SJSA1 (cell line): ENCODE data around the gene PEDS1. TPM values are rescaled to one million over a fixed set of nuclear protein-coding genes. Genes with fewer than 3 reads are reported as not detected.
A peak's percentile ranks its signal among the peaks of the same experiment; 100 is the strongest.
"Not testable (repeated sequence)": the region's sequence is repeated elsewhere in the genome, so short reads cannot be mapped to it uniquely, and the experiment has no call there.

Experiments
- DNase-seq, 2 experiments: peaks; one replicate each; pipeline ENCODE4 v3.0.0-alpha.2; 2015 to 2020; ENCODE audit warnings: low spot score in 2 of 2, low read depth in 1 of 2
- H3K27ac ChIP-seq: fragments of 250-450 bp; sonication (Bioruptor Pico); 2 replicates; pipeline ENCODE4 v1.5.1; 2020; ENCODE audit warnings: mild to moderate bottlenecking, moderate library complexity
- H3K27me3 ChIP-seq: fragments of 250-450 bp; sonication (Bioruptor Pico); replicated peaks from 2 replicates; pipeline ENCODE4 v1.5.1; 2020; ENCODE audit warnings: mild to moderate bottlenecking, moderate library complexity
- H3K36me3 ChIP-seq: fragments of 250-450 bp; sonication (Bioruptor Pico); 2 replicates; pipeline ENCODE4 v1.5.1; 2020; ENCODE audit warnings: mild to moderate bottlenecking
- H3K4me1 ChIP-seq: fragments of 250-450 bp; sonication (Bioruptor Pico); replicated peaks from 2 replicates; pipeline ENCODE4 v1.6.1; 2021; ENCODE audit warnings: mild to moderate bottlenecking
- H3K4me3 ChIP-seq: fragments of 250-450 bp; sonication (Bioruptor Pico); 2 replicates; pipeline ENCODE4 v1.5.1; 2020; ENCODE audit warnings: mild to moderate bottlenecking
- H3K9me3 ChIP-seq: fragments of 250-450 bp; sonication (Bioruptor Pico); replicated peaks from 2 replicates; pipeline ENCODE4 v1.5.1; 2020; ENCODE audit warnings: mild to moderate bottlenecking
- total RNA-seq: library from RNA; depleted of rRNA; stranded (reverse); fragments of >200 nt; shearing (Covaris generic); gene quantifications from 2 replicates; pipeline ENCODE4 v1.2.3, GENCODE V29; 2014

Gene PEDS1
- total RNA-seq, 1 experiment from 2014 or later = 43.5 TPM

GRCh38 chr20:50113420-50114224 is 39.9 kb downstream of the PEDS1 start:
- H3K4me3 ChIP-seq = peak overlapping the region; percentile 96
- H3K4me1 ChIP-seq = peaks cover 42% of the 10 kb centered on the region
- DNase-seq = no peak
- peak overlapping the region; percentile 91 for H3K27ac ChIP-seq
- H3K9me3 ChIP-seq = no peaks in the 10 kb centered on the region
- H3K36me3 ChIP-seq = peaks cover 21% of the 10 kb centered on the region
- no peaks in the 10 kb centered on the region for H3K27me3 ChIP-seq

GRCh38 chr20:50112512-50113419 is 40.8 kb downstream of the PEDS1 start, which contains the start of gene UBE2V1:
UBE2V1 (minus strand) TSS chr20:50113150; CDS start chr20:50113128, 22 bp downstream.
- Histone ChIP-seq H3K36me3 (peaks cover 30% of the 10 kb centered on the region), H3K27ac (peak within 1 kb of the TSS; percentile 91), H3K4me1 (peaks cover 51% of the 10 kb centered on the region), H3K4me3 (peak within 1 kb of the TSS; percentile 96), H3K9me3 (no peaks in the 10 kb centered on the region), H3K27me3 (no peaks in the 10 kb centered on the region)
- DNase-seq = peak; percentile 84 to 88

GRCh38 chr20:50111829-50112495 is 41.6 kb downstream of the PEDS1 start:
- peaks cover 59% of the 10 kb centered on the region for H3K4me1 ChIP-seq
- peaks cover 33% of the 10 kb centered on the region for H3K36me3 ChIP-seq
- DNase-seq = no peak
- H3K27ac ChIP-seq = peak overlapping the region; percentile 91
- peak overlapping the region; percentile 96 for H3K4me3 ChIP-seq
- no peaks in the 10 kb centered on the region for H3K27me3 ChIP-seq
- no peaks in the 10 kb centered on the region for H3K9me3 ChIP-seq

- Histone ChIP-seq H3K4me1 (peaks cover 61% of the 10 kb centered on the region), H3K9me3 (no peaks in the 10 kb centered on the region), H3K36me3 (peaks cover 33% of the 10 kb centered on the region), H3K4me3 (peak overlapping the region; percentile 96), H3K27me3 (no peaks in the 10 kb centered on the region), H3K27ac (peak overlapping the region; percentile 91)
- DNase-seq = no peak
Measured at GRCh38 chr20:50111120-50111828, 42.2 kb downstream of the PEDS1 start.

- Histone ChIP-seq H3K4me1 (peaks cover 54% of the 10 kb centered on the region), H3K27me3 (no peaks in the 10 kb centered on the region), H3K4me3 (peak overlapping the region; percentile 96; the same call in 1 of the 2 replicates), H3K36me3 (peaks cover 33% of the 10 kb centered on the region), H3K9me3 (no peaks in the 10 kb centered on the region), H3K27ac (peak overlapping the region; percentile 91; the same call in 1 of the 2 replicates)
- no peak for DNase-seq
Measured at GRCh38 chr20:50110141-50111047, 43.1 kb downstream of the PEDS1 start.

- no peak for DNase-seq
- H3K9me3 ChIP-seq = no peaks in the 10 kb centered on the region
- H3K4me1 ChIP-seq = peaks cover 53% of the 10 kb centered on the region
- no peaks in the 10 kb centered on the region for H3K27me3 ChIP-seq
- H3K36me3 ChIP-seq = peaks cover 38% of the 10 kb centered on the region
- H3K4me3 ChIP-seq = no peak overlapping the region
- H3K27ac ChIP-seq = no peak overlapping the region
Measured at GRCh38 chr20:50108556-50109235, 44.8 kb downstream of the PEDS1 start.

DNA sequence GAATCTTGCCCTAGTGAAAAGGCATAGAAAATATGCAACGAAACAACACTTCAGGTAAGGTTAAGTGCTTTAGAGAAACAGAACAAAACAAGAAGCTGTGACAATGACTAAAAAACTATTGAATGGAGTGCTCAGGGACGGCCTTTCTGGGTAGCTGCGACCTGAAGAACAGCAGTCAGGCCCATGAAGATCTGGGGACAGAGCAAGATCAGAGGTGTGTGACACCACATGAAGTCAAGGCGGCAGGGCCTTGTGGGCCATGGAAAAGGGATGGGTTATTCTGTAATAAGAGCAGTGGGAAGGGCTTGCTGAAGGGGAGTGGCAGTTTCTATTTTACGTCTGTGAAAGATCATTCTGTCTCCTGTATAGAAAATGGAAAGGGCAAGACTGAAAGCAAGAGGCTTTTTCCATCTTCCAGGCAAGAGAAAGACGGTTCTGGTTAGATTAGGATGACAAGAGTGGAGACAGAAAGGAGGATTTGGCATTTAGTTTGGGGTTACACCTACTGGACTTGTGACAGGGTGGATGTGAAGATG is 45.7 kb downstream of the PEDS1 start:
- H3K27ac ChIP-seq = peak overlapping the region; percentile 36
- peaks cover 56% of the 10 kb centered on the region for H3K4me1 ChIP-seq

GRCh38 chr20:50107086-50107660 is 46.4 kb downstream of the PEDS1 start:
- Histone ChIP-seq H3K27me3 (no peaks in the 10 kb centered on the region), H3K27ac (peak overlapping the region; percentile 36), H3K4me3 (no peak overlapping the region), H3K4me1 (peaks cover 62% of the 10 kb centered on the region), H3K36me3 (peaks cover 41% of the 10 kb centered on the region), H3K9me3 (no peaks in the 10 kb centered on the region)
- DNase-seq = no peak

More for the DNA sequence above, 45.7 kb downstream of the PEDS1 start:
- DNase-seq = no peak
- H3K9me3 ChIP-seq = no peaks in the 10 kb centered on the region
- no peaks in the 10 kb centered on the region for H3K27me3 ChIP-seq
- no peak overlapping the region for H3K4me3 ChIP-seq
- peaks cover 41% of the 10 kb centered on the region for H3K36me3 ChIP-seq

DNA sequence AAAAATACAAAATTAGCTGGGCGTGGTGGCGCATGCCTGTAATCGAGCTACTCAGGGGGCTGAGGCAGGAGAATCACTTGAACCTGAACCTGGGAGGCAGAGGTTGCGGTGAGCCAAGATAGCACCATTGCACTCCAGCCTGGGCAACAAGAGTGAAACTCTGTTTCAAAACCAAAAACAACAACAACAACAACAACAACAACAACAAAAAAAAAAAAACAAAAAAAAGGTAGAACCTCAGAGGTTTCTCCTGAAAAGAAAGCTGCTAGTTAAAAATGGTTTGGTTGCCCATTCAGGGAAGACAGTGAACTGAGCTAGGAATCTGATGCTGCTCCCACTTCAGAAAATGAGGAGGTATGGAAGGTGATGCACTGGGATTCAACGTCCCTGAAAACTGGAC is 46.9 kb downstream of the PEDS1 start:
- not testable (repeated sequence) for H3K9me3 ChIP-seq, H3K4me3 ChIP-seq, DNase-seq, H3K27me3 ChIP-seq
- Histone ChIP-seq H3K4me1 (peaks cover 58% of the 10 kb centered on the region), H3K36me3 (peaks cover 46% of the 10 kb centered on the region), H3K27ac (peak overlapping the region; percentile 36; the same call in 1 of the 2 replicates)
